GM12878 (cell line): Measurements from ENCODE around the gene TEX2. TPM values are rescaled to one million over a fixed set of nuclear protein-coding genes. Genes with fewer than 3 reads are reported as not detected.
A peak's percentile ranks its signal among the peaks of the same experiment; 100 is the strongest.
"Not testable (repeated sequence)": the region's sequence is repeated elsewhere in the genome, so short reads cannot be mapped to it uniquely, and the experiment has no call there.

Experiments used
- ATAC-seq: fragments of 200-7000 bp; cut with Tn5 transposase; 3 replicates; pipeline ENCODE4 v1.9.1; 2020; ENCODE audit warnings: mild to moderate bottlenecking, moderate library complexity
- BruUV-seq: library from RNA; stranded (reverse); fragments of 400-500 nt; replicated peaks from 2 replicates; lab custom pipeline; 2021; lab: Mats Ljungman, UMichigan
- CTCF ChIA-PET: fragments of 300-600 bp; sonication (Branson Sonifier 250); formaldehyde crosslinking; extraction: SDS; loops from one replicate; lab custom pipeline; 2021; ENCODE audit warnings: inconsistent platforms; lab: Yijun Ruan, JAX
- POLR2A ChIA-PET: fragments of 350-600 bp; formaldehyde crosslinking; extraction: SDS; loops from one replicate; lab custom pipeline; 2021; ENCODE audit warnings: inconsistent platforms; lab: Charles Lee
- RAD21 ChIA-PET: fragments of 300-600 bp; sonication (Branson Sonifier 250); formaldehyde crosslinking; loops from one replicate; lab custom pipeline; 2023; ENCODE audit warnings: antibody characterized with exemption; ENCODE audit not compliant: unreplicated experiment; lab: Charles Lee
- SMC1A ChIA-PET: fragments of 300-600 bp; sonication (Branson Sonifier 250); formaldehyde crosslinking; loops from one replicate; lab custom pipeline; 2023; ENCODE audit not compliant: unreplicated experiment, uncharacterized antibody; lab: Charles Lee
- DNase-seq: peaks from one replicate; pipeline ENCODE4 v3.0.0-alpha.2; 2011; ENCODE audit warnings: low read depth, low spot score
- FAIRE-seq: peaks from 3 replicates; lab custom pipeline; 2011; peaks lifted over from hg19 to GRCh38; lab: Jason Lieb, UNC
- H2AFZ ChIP-seq: 2 replicates; pipeline ENCODE4 v1.6.0; 2011; ENCODE audit warnings: low read depth, low read length, control low read depth; ENCODE audit not compliant: control insufficient read depth
- H3K27ac ChIP-seq: 2 replicates; pipeline ENCODE4 v1.5.1; 2011; ENCODE audit warnings: control low read depth; ENCODE audit not compliant: control insufficient read depth, insufficient read depth
- H3K27me3 ChIP-seq, 2 experiments: replicated peaks in 1 of 2; 2 replicates each; pipeline versions ENCODE4 v1.6.0 to v1.6.1; 2011; ENCODE audit warnings: low read length in 1 of 2; ENCODE audit not compliant: control insufficient read depth in 2 of 2, insufficient read depth in 2 of 2
- H3K36me3 ChIP-seq, 2 experiments: 2 replicates each; pipeline ENCODE4 v1.5.1; 2011; ENCODE audit warnings: low read length in 1 of 2; ENCODE audit not compliant: control insufficient read depth in 2 of 2, insufficient read depth in 2 of 2
- H3K4me1 ChIP-seq: 2 replicates; pipeline ENCODE4 v1.6.1; 2011; ENCODE audit warnings: mild to moderate bottlenecking, low read length, moderate library complexity, mixed read lengths; ENCODE audit not compliant: control insufficient read depth, insufficient read depth
- H3K4me2 ChIP-seq: 2 replicates; pipeline ENCODE4 v1.6.0; 2011; ENCODE audit warnings: control low read depth; ENCODE audit not compliant: control insufficient read depth, insufficient read depth
- H3K4me3 ChIP-seq: fragments of 200-600 bp; sonication (generic); 2 replicates; pipeline ENCODE4 v1.5.1; 2016
- H3K79me2 ChIP-seq: 2 replicates; pipeline ENCODE4 v1.6.0; 2011; ENCODE audit warnings: low read length; ENCODE audit not compliant: control insufficient read depth, insufficient read depth
- H3K9ac ChIP-seq: 2 replicates; pipeline ENCODE4 v1.8.0; 2011; ENCODE audit warnings: low read length, control low read depth, mixed read lengths; ENCODE audit not compliant: control insufficient read depth, insufficient read depth
- H3K9me3 ChIP-seq: replicated peaks from 3 replicates; pipeline ENCODE4 v1.5.1; 2011; ENCODE audit warnings: mild to moderate bottlenecking, low read length; ENCODE audit not compliant: control insufficient read depth, insufficient read depth
- H4K20me1 ChIP-seq: 2 replicates; pipeline ENCODE4 v1.6.0; 2011; ENCODE audit not compliant: control insufficient read depth, insufficient read depth
- CBFB ChIP-seq: IDR thresholded peaks from 2 replicates; pipeline ENCODE4 v1.6.1; 2016; ENCODE audit warnings: antibody characterized with exemption, low read depth
- CBX3 ChIP-seq: fragments of 200-600 bp; sonication (generic); IDR thresholded peaks from 2 replicates; pipeline ENCODE4 v1.6.1; 2016; ENCODE audit warnings: low read depth, borderline replicate concordance
- CHD4 ChIP-seq: fragments of 200-600 bp; sonication (generic); IDR thresholded peaks from 2 replicates; pipeline ENCODE4 v1.6.1; 2016; ENCODE audit warnings: mild to moderate bottlenecking
- E4F1 ChIP-seq: fragments of 450-650 bp; IDR thresholded peaks from 2 replicates; pipeline ENCODE4 v1.6.1; 2018; ENCODE audit warnings: borderline replicate concordance, mild to moderate bottlenecking; ENCODE audit not compliant: partially characterized antibody
- MTA2 ChIP-seq: fragments of 450-650 bp; IDR thresholded peaks from 2 replicates; pipeline ENCODE4 v1.6.1; 2016; ENCODE audit warnings: low read depth, mild to moderate bottlenecking, moderate library complexity
- PAX5 ChIP-seq: IDR thresholded peaks from 2 replicates; pipeline ENCODE4 v1.6.1; 2011; ENCODE audit warnings: low read depth, low read length, borderline replicate concordance
- RELA ChIP-seq: fragments of 450-650 bp; IDR thresholded peaks from 2 replicates; pipeline ENCODE4 v1.8.0; 2014; ENCODE audit warnings: borderline replicate concordance; ENCODE audit not compliant: partially characterized antibody
- SIX5 ChIP-seq: IDR thresholded peaks from 2 replicates; pipeline ENCODE4 v1.6.1; 2011; ENCODE audit warnings: mild to moderate bottlenecking, low read depth, low read length, moderate library complexity; ENCODE audit not compliant: severe bottlenecking
- SMAD1 ChIP-seq: fragments of 450-650 bp; IDR thresholded peaks from 2 replicates; pipeline ENCODE4 v1.6.1; 2018; ENCODE audit warnings: mild to moderate bottlenecking, low read depth; ENCODE audit not compliant: partially characterized antibody
- SPI1 ChIP-seq: IDR thresholded peaks from 2 replicates; pipeline ENCODE4 v1.6.1; 2011; ENCODE audit warnings: low read depth, mild to moderate bottlenecking, low read length, moderate library complexity, borderline replicate concordance; ENCODE audit not compliant: insufficient read depth
- STAT1 ChIP-seq: fragments of 450-650 bp; conservative IDR thresholded peaks from 2 replicates; pipeline ENCODE4 v1.6.1; 2014; ENCODE audit warnings: antibody characterized with exemption, mild to moderate bottlenecking
- TCF3 ChIP-seq: IDR thresholded peaks from 2 replicates; pipeline ENCODE4 v1.6.1; 2012; ENCODE audit warnings: low read depth, mild to moderate bottlenecking, low read length, borderline replicate concordance; ENCODE audit not compliant: insufficient read depth
- USF1 ChIP-seq: IDR thresholded peaks from 2 replicates; pipeline ENCODE4 v1.6.1; 2011; ENCODE audit warnings: borderline replicate concordance, low read depth, mild to moderate bottlenecking, moderate library complexity, mixed read lengths, low read length; ENCODE audit not compliant: insufficient read depth; ENCODE audit errors: extremely low read length
- ZNF274 ChIP-seq: IDR thresholded peaks from one replicate; pipeline ENCODE4 v1.8.0; 2011; ENCODE audit not compliant: insufficient read length, insufficient read depth
- WGBS: methylation state at CpG from one replicate; pipeline ENCODE4 v1.1.6; 2016; ENCODE audit warnings: low lambda C conversion rate; ENCODE audit not compliant: insufficient replicate concordance, insufficient coverage; ENCODE audit errors: missing lambda C conversion rate; 5-methylcytosine and 5-hydroxymethylcytosine counted together
- in situ Hi-C: fragments of 300-500 bp; cut with MboI; formaldehyde crosslinking; loops from 9 replicates; pipeline ENCODE4 v1.14.3; 2018; ENCODE audit warnings: mixed read lengths
- intact Hi-C: fragments of 100-400 bp; cut with micrococcal nuclease; formaldehyde crosslinking; loops from one replicate; pipeline ENCODE4 v1.14.2; 2022; ENCODE audit not compliant: unreplicated experiment
- polyA plus RNA-seq, 11 experiments: library from polyadenylated mRNA; depleted of rRNA in 4 of 11; unstranded in 6 of 11; stranded (reverse) in 5 of 11; fragments of >200 nt; fragmentation: Nextera tagmentation in 4 of 11; fragmentation: Illumina TruSeq in 1 of 11; extraction: Ambion mirVana in 4 of 11; extraction: Trizol in 1 of 11; gene quantifications; 1 replicate in 1 of 11; 2 replicates in 10 of 11; pipeline versions ENCODE4 v1.2.1 to v1.2.3, GENCODE V29; 2011 to 2016; ENCODE audit warnings: inconsistent platforms in 2 of 11, missing spikeins in 2 of 11, low read depth in 1 of 11
- total RNA-seq, 4 experiments: library from RNA; depleted of rRNA in 3 of 4; stranded (reverse); fragments of >200 nt in 3 of 4; fragmentation: Illumina TruSeq in 1 of 4; extraction: Trizol in 1 of 4; gene quantifications; 2 replicates each; pipeline versions ENCODE4 v1.2.1 to v1.2.3, GENCODE V29; 2013 to 2021

TEX2 gene
- total and polyA plus RNA-seq, 10 of the 15 experiments (the other 5 are each of a cell fraction or from before 2014, with no cell fraction given) = 3.8 to 19.9 (median 15.8) TPM

- H3K79me2 ChIP-seq, BruUV-seq, intact Hi-C loops, in situ Hi-C loops, H2AFZ ChIP-seq, H3K4me2 ChIP-seq, H3K4me3 ChIP-seq, FAIRE-seq, H3K9ac ChIP-seq, H4K20me1 ChIP-seq, H3K36me3 ChIP-seq, H3K27ac ChIP-seq, H3K27me3 ChIP-seq, H3K9me3 ChIP-seq, ATAC-seq, H3K4me1 ChIP-seq, DNase-seq: not testable (repeated sequence)
- ChIA-PET POLR2A (interaction anchor here (0.6 to 1.4 kb wide), 4 partner anchors 10 to 201 kb away, joined by 3 to 4 read pairs (median 3); no protein-coding TSS in a partner anchor), CTCF (interaction anchor here (0.6 to 1.5 kb wide), 9 partner anchors 8 to 252 kb away, joined by 3 to 4 read pairs (median 3); no protein-coding TSS in a partner anchor), RAD21 (interaction anchor here (0.8 kb wide), 1 partner anchor 245 kb away, joined by 3 read pairs; no protein-coding TSS in a partner anchor), SMC1A (interaction anchor here (0.6 to 1.3 kb wide), 3 partner anchors 10 to 84 kb away, joined by 3 to 5 read pairs (median 3); no protein-coding TSS in a partner anchor)
- 50% methylated on average over 3 of the region's 3 CpGs for WGBS
- peak; percentile 54; the same call in 1 of the 2 replicates for TF ChIP-seq SPI1
These were observed 95.4 kb downstream of the TEX2 start for GRCh38 chr17:64167666-64168065.

GRCh38 chr17:64166876-64167275 is 96.2 kb downstream of the TEX2 start:
- H3K9me3 ChIP-seq = no peaks in the 10 kb centered on the region
- no peak overlapping the region for H3K4me3 ChIP-seq
- RAD21 ChIA-PET = no interaction called here
- no peak overlapping the region for H2AFZ ChIP-seq
- FAIRE-seq (no peak), ATAC-seq (no peak), DNase-seq (no peak)
- no peak overlapping the region for H3K27ac ChIP-seq
- POLR2A ChIA-PET = interaction anchor here (0.5 to 1.4 kb wide), 2 partner anchors 21 to 134 kb away, joined by 3 read pairs; no protein-coding TSS in a partner anchor
- H3K4me1 ChIP-seq = no peaks in the 10 kb centered on the region
- no peaks in the 10 kb centered on the region for H4K20me1 ChIP-seq
- SMC1A ChIA-PET = interaction anchor here (0.7 to 1.5 kb wide), 5 partner anchors 11 to 379 kb away, joined by 3 to 5 read pairs (median 3); no protein-coding TSS in a partner anchor
- BruUV-seq = no TSS peak
- WGBS = 89% methylated on average over 3 of the region's 3 CpGs
- no peak overlapping the region for H3K4me2 ChIP-seq
- CTCF ChIA-PET = interaction anchor here (0.8 to 1.3 kb wide), 4 partner anchors 9 to 115 kb away, joined by 3 to 4 read pairs (median 3); no protein-coding TSS in a partner anchor
- in situ Hi-C loops = no loop called here
- H3K79me2 ChIP-seq = no peaks in the 10 kb centered on the region
- no peak overlapping the region for H3K9ac ChIP-seq
- no peaks in the 10 kb centered on the region for H3K27me3 ChIP-seq
- peaks cover 0 to 2% of the 10 kb centered on the region in 2 experiments; a peak in 2 of 4 replicates for H3K36me3 ChIP-seq
- intact Hi-C loops = no loop called here
- TF ChIP-seq PAX5 (no peak), STAT1 (no peak), TCF3 (no peak), ZNF274 (no peak), CHD4 (no peak), E4F1 (no peak), RELA (no peak), CBX3 (no peak), USF1 (no peak), CBFB (no peak), MTA2 (no peak), SMAD1 (no peak), SIX5 (no peak)
